ENCODE results near the gene PTPRF.

PTPRF gene

DNA sequence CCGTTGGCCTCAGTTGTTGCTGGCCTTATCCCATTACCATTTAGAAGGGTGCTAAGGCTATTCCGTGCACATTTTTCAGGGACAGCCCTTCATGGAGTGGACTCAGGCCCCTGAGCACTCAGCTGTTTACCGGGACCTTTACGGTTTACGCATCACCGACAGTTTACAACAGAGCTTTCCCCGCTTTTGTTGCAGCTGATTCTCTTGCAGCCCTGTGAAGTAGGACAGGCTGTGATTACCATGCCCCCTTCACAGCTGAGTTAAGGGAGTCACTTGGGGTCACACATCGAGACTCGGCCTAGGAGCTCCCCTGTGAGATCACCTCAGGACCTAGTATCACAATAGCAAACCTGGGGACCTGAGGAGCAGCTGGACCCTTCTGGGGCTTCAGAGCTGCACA lies 41.9 kb downstream of the PTPRF start:
- FAIRE-seq = no peak
- no peak for DNase-seq (ENCODE audit: insufficient read length, low spot score)

DNA sequence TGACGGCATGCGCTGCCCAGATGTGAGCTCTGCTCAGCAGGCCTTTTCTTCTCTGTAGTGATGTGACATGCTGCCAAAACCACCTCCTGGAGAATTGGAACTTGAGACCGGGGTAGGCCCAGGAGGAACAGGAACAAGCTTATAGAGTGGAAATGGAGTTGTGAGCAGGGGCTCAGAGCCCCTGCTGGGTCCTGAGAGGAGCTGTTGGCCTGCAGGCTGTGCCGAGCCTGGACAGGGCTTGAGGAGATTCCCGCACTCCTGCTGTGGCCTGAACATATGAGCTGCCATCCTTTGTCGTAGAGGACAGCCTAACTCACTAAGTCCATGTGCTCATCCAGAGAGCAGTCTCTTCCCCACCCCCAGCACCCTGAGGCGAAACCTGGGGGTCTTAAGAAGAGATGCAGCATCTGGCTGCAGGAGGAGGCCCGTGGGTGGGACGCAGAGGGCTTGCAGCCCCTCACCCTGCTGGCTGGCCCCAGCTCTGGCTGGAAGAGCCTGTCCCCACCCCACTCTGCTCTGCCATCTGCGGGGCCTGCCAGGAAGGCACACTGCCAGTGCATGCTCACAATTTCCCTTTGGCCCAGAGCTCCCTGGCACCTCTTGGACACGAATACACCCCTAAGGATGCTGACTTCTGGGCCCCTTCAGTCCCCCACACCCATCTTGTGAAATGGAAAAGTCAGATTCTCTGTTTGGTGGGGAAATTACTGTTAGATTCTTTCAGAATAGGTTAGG lies 42.5 kb downstream of the PTPRF start:
- FAIRE-seq = no peak
- no peak for DNase-seq (ENCODE audit: insufficient read length, low spot score)

DNA sequence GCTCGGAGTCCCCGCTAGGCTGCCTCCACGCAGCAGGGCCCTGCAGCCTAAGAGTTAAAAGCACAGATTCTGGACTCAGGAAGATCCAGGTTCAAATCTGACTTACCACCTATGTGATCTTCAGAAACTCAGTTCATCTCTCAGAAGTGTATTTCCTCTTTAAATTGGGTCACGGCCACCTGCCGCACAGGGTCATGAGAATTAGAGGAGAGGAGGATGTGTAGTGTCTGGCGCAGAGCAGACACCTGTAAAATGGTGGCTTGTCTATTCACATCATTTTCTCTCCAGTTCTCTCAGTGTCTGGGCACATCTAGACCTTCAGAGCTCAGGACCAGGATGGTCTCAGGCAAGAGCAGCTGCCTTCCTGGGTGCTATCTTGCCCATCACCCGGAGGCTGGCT lies 45.8 kb downstream of the PTPRF start:
- FAIRE-seq (no peak), DNase-seq (ENCODE audit: insufficient read length, low spot score) (no peak)

DNA sequence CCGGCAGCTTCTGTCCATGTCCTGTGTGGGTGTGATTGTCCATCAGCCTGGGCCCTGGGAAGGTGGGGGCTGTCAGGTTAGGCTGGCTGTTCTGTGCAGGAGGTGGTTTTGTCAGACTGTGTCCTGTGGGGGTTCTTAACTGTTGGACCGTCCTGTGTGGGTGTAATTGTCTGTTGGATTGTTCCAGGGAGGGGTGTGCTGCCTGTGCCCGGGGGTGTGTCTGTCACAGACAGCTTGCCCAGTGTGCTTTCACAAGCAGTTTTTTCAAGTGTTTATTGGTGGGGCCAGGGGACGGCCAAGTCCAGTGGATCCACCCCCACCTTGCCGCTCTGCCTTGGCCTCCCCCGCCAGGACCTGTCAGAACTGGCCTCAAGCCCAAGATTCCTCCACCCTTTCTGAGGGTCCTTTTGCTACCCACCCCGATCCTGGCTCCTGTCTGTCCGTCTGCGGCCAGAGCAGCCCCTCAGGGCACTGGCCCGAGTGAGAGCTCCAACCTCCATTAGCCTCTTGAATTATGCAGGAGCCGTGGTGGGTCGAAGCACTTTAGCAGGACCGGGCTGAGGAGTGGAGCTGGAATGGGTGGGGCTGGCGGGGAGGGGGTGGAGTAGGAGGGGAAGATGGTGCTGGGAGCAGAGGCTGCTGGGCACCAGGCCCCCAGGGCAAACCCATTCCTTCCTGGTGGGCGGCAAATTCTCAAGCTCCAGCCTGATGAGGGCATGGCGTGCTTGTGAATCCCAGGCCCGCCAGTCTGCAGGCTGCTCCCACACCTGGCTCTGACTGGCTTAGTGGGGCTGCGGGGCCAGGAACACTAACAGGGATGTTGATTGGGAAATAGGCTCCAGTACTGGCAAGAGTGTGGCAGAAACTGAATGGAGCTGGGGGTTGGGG lies 47.2 kb downstream of the PTPRF start:
- no peak for DNase-seq (ENCODE audit: insufficient read length, low spot score)
- no peak for FAIRE-seq

DNA sequence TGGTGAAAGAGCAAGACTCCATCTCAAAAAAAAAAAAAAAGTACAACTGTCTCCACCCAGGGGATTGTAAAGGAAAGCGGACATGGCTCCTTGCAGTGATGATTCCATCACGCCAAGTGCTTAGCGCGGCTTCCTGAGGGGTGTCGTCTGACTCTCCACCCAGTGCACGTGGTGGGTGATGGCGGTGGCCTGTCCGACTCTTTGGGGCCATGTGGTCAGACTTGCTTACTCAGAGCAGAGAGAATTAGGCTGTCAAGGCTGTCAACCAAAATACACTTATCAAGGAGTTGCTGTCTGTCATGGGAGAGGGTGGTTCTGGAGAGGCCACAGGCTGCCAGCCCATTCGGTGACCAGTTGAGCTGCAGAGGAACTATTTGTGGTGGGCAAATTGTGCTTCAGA lies 49.4 kb downstream of the PTPRF start:
- FAIRE-seq (no peak), DNase-seq (ENCODE audit: insufficient read length, low spot score) (no peak)

DNA sequence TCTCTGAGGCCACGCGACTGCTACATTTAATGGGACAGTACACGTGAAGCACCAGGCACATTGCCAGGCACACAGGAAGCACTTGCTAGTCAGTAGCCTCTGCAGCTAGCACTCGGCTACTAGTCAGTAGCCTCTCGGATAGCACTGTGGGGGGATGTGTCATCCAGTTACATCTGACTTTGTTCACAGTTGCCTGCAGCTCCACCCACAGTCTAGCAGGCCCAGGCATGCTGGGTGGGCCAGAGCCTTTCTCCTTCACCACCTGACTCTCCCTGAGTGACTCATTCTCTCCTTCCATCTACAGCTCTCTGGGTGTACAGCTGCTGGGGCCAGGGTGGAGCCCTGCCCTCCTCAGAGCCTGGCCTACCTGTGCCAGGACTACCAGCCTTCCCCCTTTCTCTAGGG lies 51.5 kb downstream of the PTPRF start:
- peak; percentile 97 for DNase-seq (ENCODE audit: insufficient read length, low spot score)
- FAIRE-seq = peak; percentile 93

DNA sequence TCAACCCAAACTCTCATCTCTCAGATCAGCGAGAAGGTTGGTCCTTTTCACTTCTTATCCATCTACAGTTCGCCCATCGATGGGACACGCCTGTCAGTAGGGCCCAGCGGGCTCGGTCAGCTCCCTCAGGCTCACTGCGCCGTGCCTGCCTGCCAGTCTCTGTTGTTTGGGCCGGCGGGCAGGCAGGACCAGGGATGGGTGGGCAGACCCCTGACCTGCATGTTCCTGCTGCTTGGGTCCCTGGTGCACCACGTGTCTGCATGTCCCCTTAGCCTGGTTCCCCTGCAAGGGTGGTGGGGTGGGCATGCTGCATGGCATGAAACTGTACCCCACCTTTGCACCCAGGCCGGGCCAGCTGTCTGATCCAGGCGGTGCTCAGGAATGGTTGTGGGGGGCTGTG lies 52.4 kb downstream of the PTPRF start:
- FAIRE-seq (no peak), DNase-seq (ENCODE audit: insufficient read length, low spot score) (no peak)

DNA sequence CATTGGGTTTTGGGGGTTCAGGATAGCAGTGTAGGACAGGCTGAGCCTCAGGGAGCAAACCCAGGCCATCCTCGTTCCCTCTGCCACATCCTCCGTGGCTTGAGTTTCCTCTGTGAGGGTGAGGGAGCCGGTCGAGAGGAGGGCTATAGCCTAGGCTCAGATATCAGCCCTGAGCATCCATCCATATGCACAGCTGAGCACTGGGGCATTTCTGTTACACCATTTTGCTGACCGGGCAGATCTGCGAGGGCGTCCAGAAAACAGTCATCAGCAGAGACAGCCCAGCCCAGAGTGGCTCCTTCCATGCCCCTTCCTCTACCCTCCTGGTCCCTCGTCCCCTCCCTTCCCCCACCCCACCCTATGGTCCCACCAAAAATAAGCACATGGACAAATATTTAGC lies 53.5 kb downstream of the PTPRF start:
- no peak for FAIRE-seq
- no peak for DNase-seq (ENCODE audit: insufficient read length, low spot score)

DNA sequence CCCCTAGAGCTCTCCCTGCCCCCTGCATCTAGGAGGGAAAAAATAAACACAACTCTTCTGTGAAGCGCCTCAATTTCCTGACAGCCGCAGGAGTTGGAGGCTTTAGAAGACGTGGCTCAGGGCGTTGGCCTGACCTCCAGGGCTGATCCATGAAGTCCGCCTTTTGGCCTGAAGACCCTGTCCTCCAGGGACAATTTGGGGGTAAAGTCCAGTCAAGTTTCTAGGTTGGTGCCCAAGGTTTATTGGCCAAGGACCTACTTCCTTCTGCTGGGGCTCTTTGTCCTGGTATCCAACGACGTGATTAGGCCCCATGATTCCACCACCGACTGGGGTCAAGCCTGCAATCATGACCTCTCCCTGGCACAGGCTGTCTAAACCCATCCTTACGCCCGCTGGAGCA lies 54.9 kb downstream of the PTPRF start:
- no peak for FAIRE-seq

DNA sequence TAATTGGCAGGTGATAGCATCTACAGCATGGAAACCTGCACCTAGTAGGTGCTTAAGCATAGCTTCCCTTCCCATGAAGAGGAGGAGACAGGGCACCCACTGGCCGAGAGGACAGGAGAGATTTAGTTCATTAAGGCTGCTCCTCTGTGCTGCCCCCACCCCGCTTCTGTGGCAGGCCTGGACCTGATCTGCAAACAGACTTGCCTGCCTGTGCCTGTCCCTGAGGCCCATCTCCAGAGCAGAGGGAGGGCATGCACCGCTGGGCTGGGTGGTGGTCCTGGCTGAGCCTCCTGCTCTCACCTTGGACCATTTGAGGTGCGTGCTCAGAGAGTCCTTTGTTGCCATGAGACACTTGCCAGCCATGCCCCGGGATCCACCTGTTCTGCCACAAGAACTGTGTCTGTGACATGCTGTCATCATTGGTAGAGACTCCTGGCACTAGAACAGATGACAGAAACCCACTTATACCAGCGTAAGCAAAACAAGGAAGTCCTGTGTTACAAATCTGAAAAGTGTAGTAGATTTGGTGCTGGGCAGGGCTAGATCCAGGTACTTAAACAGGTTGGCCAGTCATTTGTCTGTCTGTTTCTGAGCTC lies 55.6 kb downstream of the PTPRF start:
- FAIRE-seq = no peak

More for the DNA sequence above, 54.9 kb downstream of the PTPRF start:
- no peak for DNase-seq (ENCODE audit: insufficient read length, low spot score)

DNA sequence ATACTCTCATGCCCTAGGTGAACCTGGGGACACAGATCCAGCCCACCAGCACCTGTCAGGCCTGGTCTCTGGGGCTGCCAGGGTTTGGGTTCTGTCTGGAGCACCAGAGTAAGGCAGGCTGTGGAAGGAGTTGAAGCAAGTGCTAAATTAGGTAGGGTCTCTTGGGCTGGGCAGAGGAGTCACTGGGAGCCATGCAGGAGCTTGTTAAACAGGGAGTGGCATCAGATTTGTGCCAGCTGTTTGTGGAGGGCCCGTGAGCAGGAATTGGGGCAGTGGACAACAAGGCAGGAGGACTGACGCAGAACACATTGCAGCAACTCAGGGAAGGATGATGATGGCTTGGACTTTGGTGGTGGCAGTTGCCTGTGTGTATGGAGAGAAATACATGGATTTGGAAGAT lies 56.3 kb downstream of the PTPRF start:
- DNase-seq (ENCODE audit: insufficient read length, low spot score) (no peak), FAIRE-seq (no peak)

More for the DNA sequence above, 55.6 kb downstream of the PTPRF start:
- no peak for DNase-seq (ENCODE audit: insufficient read length, low spot score)

DNA sequence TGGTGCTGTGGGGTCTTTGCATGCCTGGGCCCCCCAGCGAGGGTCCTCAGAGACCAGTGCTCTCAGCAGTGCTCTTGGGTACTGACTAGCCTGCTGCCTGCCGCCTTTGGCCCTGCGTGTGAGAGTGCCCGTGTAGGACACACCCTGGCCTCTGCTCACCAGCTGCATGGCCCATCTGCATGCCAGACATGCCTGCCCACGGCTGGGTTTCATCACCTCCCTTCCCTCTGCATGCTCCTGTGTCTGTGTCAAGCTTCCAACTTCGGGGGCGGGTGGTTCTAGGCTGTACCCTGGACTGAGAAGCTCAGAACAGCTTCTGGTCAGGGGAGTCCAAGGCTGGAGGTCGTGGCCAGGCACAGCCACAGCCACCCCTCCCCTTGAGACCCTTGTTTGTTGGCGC lies 56.9 kb downstream of the PTPRF start:
- FAIRE-seq (no peak), DNase-seq (ENCODE audit: insufficient read length, low spot score) (no peak)

DNA sequence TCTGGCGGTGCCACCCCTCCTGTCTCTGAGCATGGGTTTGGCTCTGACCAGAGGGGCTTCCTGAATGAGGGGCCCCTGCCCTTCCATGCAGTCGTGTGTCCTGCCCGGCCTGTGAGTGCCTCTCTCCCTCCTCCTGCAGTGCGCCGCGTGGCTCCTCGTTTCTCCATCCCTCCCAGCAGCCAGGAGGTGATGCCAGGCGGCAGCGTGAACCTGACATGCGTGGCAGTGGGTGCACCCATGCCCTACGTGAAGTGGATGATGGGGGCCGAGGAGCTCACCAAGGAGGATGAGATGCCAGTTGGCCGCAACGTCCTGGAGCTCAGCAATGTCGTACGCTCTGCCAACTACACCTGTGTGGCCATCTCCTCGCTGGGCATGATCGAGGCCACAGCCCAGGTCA lies 57.9 kb downstream of the PTPRF start:
- FAIRE-seq (no peak), DNase-seq (ENCODE audit: insufficient read length, low spot score) (no peak)

DNA sequence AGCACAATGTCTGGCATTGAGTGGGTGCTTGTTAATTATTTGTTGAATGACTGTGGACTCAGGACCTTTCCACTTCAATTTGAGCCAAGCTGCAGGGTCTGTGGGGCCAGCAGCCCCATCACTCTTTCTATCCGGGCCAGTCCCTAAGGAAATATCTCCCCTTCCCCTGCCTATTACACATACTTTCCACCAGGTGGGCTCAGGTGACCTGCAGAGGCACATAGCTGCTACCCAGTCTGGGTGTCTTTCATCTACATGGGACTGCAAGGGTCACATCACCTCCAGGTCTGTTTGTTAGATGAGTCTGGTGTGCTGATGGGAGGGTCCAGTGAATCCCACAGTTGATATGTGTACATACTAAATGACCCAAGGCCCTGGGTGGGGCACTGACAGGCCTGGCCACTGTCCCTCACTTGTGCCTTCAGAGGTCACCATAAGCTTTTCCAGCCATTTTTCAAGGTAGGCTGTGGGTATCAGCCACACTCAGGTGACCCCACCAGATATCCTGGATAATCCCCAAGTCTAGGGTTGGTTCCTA lies 59.8 kb downstream of the PTPRF start:
- FAIRE-seq (no peak), DNase-seq (ENCODE audit: insufficient read length, low spot score) (no peak)

DNA sequence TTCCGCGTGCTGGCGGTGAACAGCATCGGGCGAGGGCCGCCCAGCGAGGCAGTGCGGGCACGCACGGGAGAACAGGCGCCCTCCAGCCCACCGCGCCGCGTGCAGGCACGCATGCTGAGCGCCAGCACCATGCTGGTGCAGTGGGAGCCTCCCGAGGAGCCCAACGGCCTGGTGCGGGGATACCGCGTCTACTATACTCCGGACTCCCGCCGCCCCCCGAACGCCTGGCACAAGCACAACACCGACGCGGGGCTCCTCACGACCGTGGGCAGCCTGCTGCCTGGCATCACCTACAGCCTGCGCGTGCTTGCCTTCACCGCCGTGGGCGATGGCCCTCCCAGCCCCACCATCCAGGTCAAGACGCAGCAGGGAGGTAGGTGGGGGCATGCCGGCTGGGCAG lies 60.5 kb downstream of the PTPRF start:
- DNase-seq (ENCODE audit: insufficient read length, low spot score) (no peak), FAIRE-seq (no peak)

DNA sequence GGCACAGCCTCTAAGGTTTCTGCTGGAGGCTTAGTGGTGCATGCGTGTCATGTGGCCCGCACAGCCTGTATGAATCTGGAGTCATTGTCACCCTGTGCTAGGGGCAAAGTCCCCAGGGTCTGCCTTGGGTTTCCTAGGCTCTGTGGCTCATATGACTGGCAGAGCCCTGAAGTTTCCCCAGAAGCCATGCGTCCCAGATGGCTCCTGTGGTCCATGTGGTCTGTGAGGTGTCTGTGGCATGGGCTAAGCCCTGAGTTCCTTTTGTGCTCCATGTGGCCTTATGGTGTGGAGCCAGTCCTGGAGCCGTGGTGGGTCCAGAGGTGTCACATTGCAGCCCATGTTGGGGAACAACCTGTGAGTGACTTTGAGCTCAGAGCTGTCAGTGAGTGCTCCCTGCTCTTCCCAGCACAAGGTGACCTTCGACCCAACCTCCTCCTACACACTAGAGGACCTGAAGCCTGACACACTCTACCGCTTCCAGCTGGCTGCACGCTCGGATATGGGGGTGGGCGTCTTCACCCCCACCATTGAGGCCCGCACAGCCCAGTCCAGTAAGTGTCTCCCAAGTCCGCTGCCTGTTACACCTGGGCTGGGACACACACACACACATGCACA lies 61.5 kb downstream of the PTPRF start:
- FAIRE-seq = no peak
- DNase-seq (ENCODE audit: insufficient read length, low spot score) = no peak

DNA sequence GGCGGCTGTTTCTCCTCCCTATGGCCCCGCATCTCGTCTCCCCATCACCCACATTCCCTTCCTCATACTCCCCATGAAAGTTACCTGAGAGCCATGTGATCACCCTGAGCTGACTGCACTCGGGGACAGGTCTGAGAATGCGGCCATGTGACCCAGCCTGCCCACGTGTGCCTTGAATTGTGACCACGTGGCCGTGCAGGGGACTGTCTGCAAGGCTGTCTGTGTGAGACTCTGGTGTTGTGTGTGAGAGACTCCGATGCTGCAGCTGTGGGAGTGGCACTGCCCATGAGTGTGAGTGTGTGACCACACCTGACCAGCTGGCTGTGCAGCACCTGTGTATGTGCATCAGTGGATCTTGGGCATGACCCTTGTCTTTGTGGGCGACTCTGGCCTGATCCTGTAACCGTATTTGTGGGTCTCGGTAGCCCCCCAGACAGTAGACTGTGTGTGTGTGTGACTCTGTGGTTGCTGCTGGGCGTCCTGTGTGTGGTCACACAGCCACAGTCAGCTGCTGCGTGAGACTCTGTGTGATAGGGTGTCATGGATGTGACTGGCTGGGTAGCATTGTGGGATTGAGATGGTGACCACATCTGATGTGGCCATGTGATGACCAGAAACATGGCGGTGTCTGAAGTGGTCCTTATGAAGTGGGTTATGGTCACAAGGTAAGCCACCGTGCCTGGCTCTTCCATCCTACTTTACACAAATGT lies 62.4 kb downstream of the PTPRF start:
- peak; percentile 13 for FAIRE-seq
- DNase-seq (ENCODE audit: insufficient read length, low spot score) = no peak

DNA sequence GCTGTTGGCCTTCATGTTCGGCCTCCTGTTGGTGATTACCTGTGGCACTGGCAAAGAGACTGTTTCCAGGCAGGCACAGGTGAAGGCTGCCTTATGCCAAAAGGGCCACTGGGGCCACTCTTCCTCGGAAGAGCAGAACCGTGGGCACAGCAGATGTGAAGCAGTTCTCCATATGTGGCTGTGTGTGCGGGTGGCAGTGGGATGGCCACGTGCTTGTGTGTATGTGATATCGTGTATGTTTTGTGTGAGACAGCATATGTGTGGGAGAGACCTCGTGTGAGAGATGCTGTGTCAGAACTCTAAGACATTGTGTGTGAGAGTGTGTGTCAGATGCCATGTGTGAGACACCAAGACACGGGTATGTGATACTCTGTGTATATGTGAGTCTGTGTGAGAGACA lies 65.9 kb downstream of the PTPRF start:
- DNase-seq (ENCODE audit: insufficient read length, low spot score) (no peak), FAIRE-seq (no peak)

DNA sequence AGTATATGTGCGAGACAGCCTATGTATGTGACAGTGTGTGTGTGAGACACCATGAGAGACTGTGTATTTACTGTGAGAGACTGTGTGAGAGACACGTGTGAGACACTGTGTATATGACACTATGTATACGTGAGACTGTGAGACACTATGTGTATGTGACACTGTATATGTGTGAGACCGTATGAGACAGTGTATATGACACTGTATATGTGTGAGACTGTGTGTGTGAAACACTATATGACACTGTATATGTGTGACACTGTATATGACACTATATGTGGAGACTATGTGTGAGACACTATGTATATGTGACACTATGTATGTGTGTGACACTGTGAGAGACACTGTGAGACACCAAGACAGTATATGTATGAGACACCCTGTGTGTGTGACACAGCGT lies 66.3 kb downstream of the PTPRF start:
- FAIRE-seq (peak; percentile 62), DNase-seq (ENCODE audit: insufficient read length, low spot score) (no peak)

DNA sequence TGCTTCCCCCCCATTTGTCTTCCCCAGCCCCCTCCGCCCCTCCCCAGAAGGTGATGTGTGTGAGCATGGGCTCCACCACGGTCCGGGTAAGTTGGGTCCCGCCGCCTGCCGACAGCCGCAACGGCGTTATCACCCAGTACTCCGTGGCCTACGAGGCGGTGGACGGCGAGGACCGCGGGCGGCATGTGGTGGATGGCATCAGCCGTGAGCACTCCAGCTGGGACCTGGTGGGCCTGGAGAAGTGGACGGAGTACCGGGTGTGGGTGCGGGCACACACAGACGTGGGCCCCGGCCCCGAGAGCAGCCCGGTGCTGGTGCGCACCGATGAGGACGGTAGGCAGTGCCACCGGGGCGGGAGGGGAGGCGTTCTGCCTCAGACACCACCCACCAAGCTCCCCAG lies 67.0 kb downstream of the PTPRF start:
- DNase-seq (ENCODE audit: insufficient read length, low spot score) = no peak
- no peak for FAIRE-seq

Data from HTR-8/SVneo (cell line).